Neural crest cell (in vitro differentiated cells): ENCODE results near the gene AGPAT3. TPM values are rescaled to one million over a fixed set of nuclear protein-coding genes. Genes with fewer than 3 reads are reported as not detected.

Experiments used
- DNase-seq: peaks from one replicate; pipeline ENCODE4 v3.0.0; 2021; ENCODE audit warnings: low read depth, mixed read lengths, low spot score
- H3K27ac Mint-ChIP-seq: one replicate; pipeline ENCODE4 v1.8.0; 2021; ENCODE audit warnings: mild to moderate bottlenecking, mixed read lengths; ENCODE audit not compliant: unreplicated experiment
- H3K27me3 Mint-ChIP-seq: 2 replicates; pipeline ENCODE4 v1.8.0; 2021; ENCODE audit warnings: low read depth, mild to moderate bottlenecking, mixed read lengths
- H3K36me3 Mint-ChIP-seq: 2 replicates; pipeline ENCODE4 v1.8.0; 2021; ENCODE audit warnings: low read depth, mild to moderate bottlenecking, mixed read lengths
- H3K4me1 Mint-ChIP-seq: 2 replicates; pipeline ENCODE4 v1.8.0; 2021; ENCODE audit warnings: mixed read lengths
- H3K4me3 Mint-ChIP-seq: one replicate; pipeline ENCODE4 v1.8.0; 2021; ENCODE audit warnings: mild to moderate bottlenecking, mixed read lengths
- H3K9me3 Mint-ChIP-seq: 2 replicates; pipeline ENCODE4 v1.8.0; 2021; ENCODE audit warnings: mixed read lengths
- CTCF ChIP-seq: fragments of 200-600 bp; sonication (generic); conservative IDR thresholded peaks from 2 replicates; pipeline ENCODE4 v1.5.0; 2021; ENCODE audit warnings: antibody characterized with exemption, mild to moderate bottlenecking
- total RNA-seq: library from RNA; stranded (reverse); gene quantifications from 2 replicates; pipeline ENCODE4 v1.2.1, GENCODE V29; 2021

Gene AGPAT3
- total RNA-seq, 1 donor from 2014 or later = 37.3 TPM

GRCh38 chr21:44020551-44020950, 155.5 kb downstream of the AGPAT3 start:
- peaks cover 24% of the 10 kb centered on the region for H3K4me1 Mint-ChIP-seq
- H3K27ac Mint-ChIP-seq = no peak overlapping the region
- no peak for TF ChIP-seq CTCF

GRCh38 chr21:44021064-44021463, 156.0 kb downstream of the AGPAT3 start:
- DNase-seq = no peak
- H3K27me3 Mint-ChIP-seq = no peaks in the 10 kb centered on the region
- H3K9me3 Mint-ChIP-seq = no peaks in the 10 kb centered on the region
- peaks cover 29% of the 10 kb centered on the region for H3K4me1 Mint-ChIP-seq
- H3K4me3 Mint-ChIP-seq = no peak overlapping the region
- H3K36me3 Mint-ChIP-seq = no peaks in the 10 kb centered on the region
- no peak overlapping the region for H3K27ac Mint-ChIP-seq
- TF ChIP-seq CTCF = no peak

More at GRCh38 chr21:44020551-44020950, 155.5 kb downstream of the AGPAT3 start:
- Mint-ChIP-seq H3K9me3 (no peaks in the 10 kb centered on the region), H3K4me3 (no peak overlapping the region), H3K27me3 (no peaks in the 10 kb centered on the region), H3K36me3 (no peaks in the 10 kb centered on the region)
- no peak for DNase-seq

GRCh38 chr21:44024257-44024656, 159.2 kb downstream of the AGPAT3 start:
- H3K27ac Mint-ChIP-seq = no peak overlapping the region
- no peak overlapping the region for H3K4me3 Mint-ChIP-seq
- H3K36me3 Mint-ChIP-seq = no peaks in the 10 kb centered on the region
- H3K27me3 Mint-ChIP-seq = no peaks in the 10 kb centered on the region
- DNase-seq = no peak
- no peak for TF ChIP-seq CTCF
- no peaks in the 10 kb centered on the region for H3K9me3 Mint-ChIP-seq
- peaks cover 35% of the 10 kb centered on the region for H3K4me1 Mint-ChIP-seq

GRCh38 chr21:44024887-44025353, 159.9 kb downstream of the AGPAT3 start:
- no peaks in the 10 kb centered on the region for H3K9me3 Mint-ChIP-seq
- no peak for DNase-seq
- H3K4me1 Mint-ChIP-seq = peaks cover 35% of the 10 kb centered on the region
- no peaks in the 10 kb centered on the region for H3K27me3 Mint-ChIP-seq
- no peak overlapping the region for H3K27ac Mint-ChIP-seq
- H3K4me3 Mint-ChIP-seq = no peak overlapping the region
- no peaks in the 10 kb centered on the region for H3K36me3 Mint-ChIP-seq
- TF ChIP-seq CTCF = no peak

- H3K36me3 Mint-ChIP-seq = peaks cover 3% of the 10 kb centered on the region
- H3K4me1 Mint-ChIP-seq = peaks cover 25% of the 10 kb centered on the region
- no peak for TF ChIP-seq CTCF
- H3K27me3 Mint-ChIP-seq = no peaks in the 10 kb centered on the region
- H3K4me3 Mint-ChIP-seq = no peak overlapping the region
- no peaks in the 10 kb centered on the region for H3K9me3 Mint-ChIP-seq
- no peak overlapping the region for H3K27ac Mint-ChIP-seq
- DNase-seq = no peak
Measured at GRCh38 chr21:44027607-44028286, 162.7 kb downstream of the AGPAT3 start.
